ENCODE measurements around the gene ANKRD28.

- TF ChIP-seq CTCF (conservative IDR thresholded peaks at IDR 0.05) (no peak), ZFX (IDR thresholded peaks at IDR 0.05) (no peak)
These were observed 133.6 kb downstream of the ANKRD28 start for GRCh38 chr3:15664144-15664543.

Measured in C4-2B (cell line).